ENCODE data around the gene RAB3C.

RAB3C gene

GRCh38 chr5:58800356-58800755, 217.5 kb downstream of the RAB3C start (continued):
- TF ChIP-seq ZFP3 (CRISPR knock-in tag; IDR thresholded peaks at IDR 0.05) = no peak
- TF ChIP-seq GLIS3 (CRISPR knock-in tag; IDR thresholded peaks at IDR 0.05) = no peak
- no peak for TF ChIP-seq PATZ1 (CRISPR knock-in tag; IDR thresholded peaks at IDR 0.05; ENCODE audit: borderline replicate concordance)
- TF ChIP-seq ZNF565 (CRISPR knock-in tag; conservative IDR thresholded peaks at IDR 0.05; ENCODE audit: low read depth) = no peak

GRCh38 chr5:58800861-58801540, 218.1 kb downstream of the RAB3C start:
- no peak for ATAC-seq
- TF ChIP-seq BACH2 (CRISPR knock-in tag; IDR thresholded peaks at IDR 0.05; ENCODE audit: borderline replicate concordance) (no peak), ZFP3 (CRISPR knock-in tag; IDR thresholded peaks at IDR 0.05) (no peak), ESRRG (CRISPR knock-in tag; IDR thresholded peaks at IDR 0.05) (no peak), SNAI2 (CRISPR knock-in tag; IDR thresholded peaks at IDR 0.05) (no peak), TCF4 (CRISPR knock-in tag; IDR thresholded peaks at IDR 0.05; ENCODE audit: borderline replicate concordance) (no peak), ZC3H10 (CRISPR knock-in tag; IDR thresholded peaks at IDR 0.05) (no peak), CREB5 (CRISPR knock-in tag; IDR thresholded peaks at IDR 0.05; ENCODE audit: low read depth) (no peak), RARB (CRISPR knock-in tag; IDR thresholded peaks at IDR 0.05) (no peak), PATZ1 (CRISPR knock-in tag; IDR thresholded peaks at IDR 0.05; ENCODE audit: borderline replicate concordance) (no peak), TOX (CRISPR knock-in tag; IDR thresholded peaks at IDR 0.05; ENCODE audit: borderline replicate concordance) (no peak), CSRNP3 (CRISPR knock-in tag; IDR thresholded peaks at IDR 0.05) (no peak), ZFP30 (CRISPR knock-in tag; IDR thresholded peaks at IDR 0.05) (no peak), TSHZ2 (CRISPR knock-in tag; IDR thresholded peaks at IDR 0.05) (no peak), ZNF8 (CRISPR knock-in tag; IDR thresholded peaks at IDR 0.05) (no peak), POU6F1 (CRISPR knock-in tag; IDR thresholded peaks at IDR 0.05; ENCODE audit: borderline replicate concordance, low read depth) (no peak), ARNTL (CRISPR knock-in tag; IDR thresholded peaks at IDR 0.05; ENCODE audit: borderline replicate concordance, low read depth) (no peak), PPARA (CRISPR knock-in tag; IDR thresholded peaks at IDR 0.05; ENCODE audit: borderline replicate concordance) (no peak), GLIS3 (CRISPR knock-in tag; IDR thresholded peaks at IDR 0.05) (no peak), OSR1 (CRISPR knock-in tag; IDR thresholded peaks at IDR 0.05) (no peak), ZNF565 (CRISPR knock-in tag; conservative IDR thresholded peaks at IDR 0.05; ENCODE audit: low read depth) (no peak)

All from SK-N-SH treated with all-trans-retinoic acid at 6 μM for 48 hours (cell line).